Measurements from ENCODE around the gene GNS. TPM values are rescaled to one million over a fixed set of nuclear protein-coding genes. Genes with fewer than 3 reads are reported as not detected.

Gene GNS
- total and polyA plus RNA-seq, 2 of the 13 experiments (the other 11 are each of a cell fraction or from before 2014, with no cell fraction given) = 49.8 to 51.0 TPM

DNA sequence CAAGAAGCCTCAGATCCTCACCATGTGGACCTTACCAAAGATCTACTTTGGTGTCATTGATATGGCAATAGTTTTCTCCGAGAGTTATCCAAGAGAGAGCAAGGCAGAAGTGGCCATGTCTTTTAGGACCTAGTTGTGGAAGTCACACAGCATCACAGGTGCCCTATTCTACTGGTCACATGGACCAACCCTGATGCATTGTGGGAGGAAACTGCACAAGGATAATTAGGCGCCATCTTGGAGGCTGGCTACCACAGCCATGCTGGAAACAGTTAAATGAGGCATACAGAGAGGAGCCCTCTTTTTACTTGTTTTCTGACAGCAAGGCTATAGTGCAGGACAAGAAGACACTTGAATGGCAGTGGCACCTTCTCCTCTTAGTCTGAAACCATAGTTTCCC is 49.8 kb downstream of the GNS start:
- no peak overlapping the region for H2AFZ ChIP-seq (ENCODE audit: low read length)
- peaks cover 13% of the 10 kb centered on the region for H3K4me1 ChIP-seq (ENCODE audit: insufficient read depth, low read length)
- POLR2A ChIA-PET = no interaction called here
- intact Hi-C loops (cut with micrococcal nuclease; ENCODE audit: unreplicated experiment) (no loop called here), in situ Hi-C loops (cut with HindIII; ENCODE audit: extremely low pct_ligation_motif_present, low pct_unique_long_range_greater_than_20kb) (no loop called here)
- DNase-seq (ENCODE audit: low spot score) = no peak
- H3K79me2 ChIP-seq (ENCODE audit: insufficient read depth, low read length) = no peaks in the 10 kb centered on the region
- no peak overlapping the region for H3K4me3 ChIP-seq (replicated peaks in 1 of 3; ENCODE audit: insufficient read depth in 1 of 3, low read depth in 2 of 3, low read length in 3 of 3)
- no peaks in the 10 kb centered on the region for H3K27me3 ChIP-seq (ENCODE audit: control insufficient read depth in 1 of 2, insufficient read depth in 2 of 2, low read length in 2 of 2)
- peaks cover 0 to under 1% of the 10 kb centered on the region in 2 experiments; a peak in 1 of 5 replicates for H3K36me3 ChIP-seq (replicated peaks in 1 of 2; ENCODE audit: control insufficient read depth in 1 of 2, insufficient read depth in 2 of 2, low read length in 2 of 2)
- TF ChIP-seq NAIF1 (CRISPR knock-in tag; IDR thresholded peaks at IDR 0.05; ENCODE audit: borderline replicate concordance) (no peak), ZNF615 (CRISPR knock-in tag; IDR thresholded peaks at IDR 0.05; ENCODE audit: borderline replicate concordance) (no peak), CREB1 (IDR thresholded peaks at IDR 0.05) (no peak), CREB1 (CRISPR knock-in tag; IDR thresholded peaks at IDR 0.05) (no peak), ZSCAN30 (CRISPR knock-in tag; IDR thresholded peaks at IDR 0.05) (no peak), ZC3H4 (CRISPR knock-in tag; IDR thresholded peaks at IDR 0.05; ENCODE audit: borderline replicate concordance) (no peak), MIXL1 (CRISPR knock-in tag; IDR thresholded peaks at IDR 0.05) (no peak), ZNF234 (CRISPR knock-in tag; conservative IDR thresholded peaks at IDR 0.05) (no peak), ZNF766 (CRISPR knock-in tag; IDR thresholded peaks at IDR 0.05; ENCODE audit: borderline replicate concordance) (no peak), GABPB1 (CRISPR knock-in tag; IDR thresholded peaks at IDR 0.05) (no peak), ZZZ3 (CRISPR knock-in tag; IDR thresholded peaks at IDR 0.05; ENCODE audit: borderline replicate concordance) (no peak), ZNF605 (CRISPR knock-in tag; IDR thresholded peaks at IDR 0.05) (no peak)
- TF ChIP-seq, protein P1, sequence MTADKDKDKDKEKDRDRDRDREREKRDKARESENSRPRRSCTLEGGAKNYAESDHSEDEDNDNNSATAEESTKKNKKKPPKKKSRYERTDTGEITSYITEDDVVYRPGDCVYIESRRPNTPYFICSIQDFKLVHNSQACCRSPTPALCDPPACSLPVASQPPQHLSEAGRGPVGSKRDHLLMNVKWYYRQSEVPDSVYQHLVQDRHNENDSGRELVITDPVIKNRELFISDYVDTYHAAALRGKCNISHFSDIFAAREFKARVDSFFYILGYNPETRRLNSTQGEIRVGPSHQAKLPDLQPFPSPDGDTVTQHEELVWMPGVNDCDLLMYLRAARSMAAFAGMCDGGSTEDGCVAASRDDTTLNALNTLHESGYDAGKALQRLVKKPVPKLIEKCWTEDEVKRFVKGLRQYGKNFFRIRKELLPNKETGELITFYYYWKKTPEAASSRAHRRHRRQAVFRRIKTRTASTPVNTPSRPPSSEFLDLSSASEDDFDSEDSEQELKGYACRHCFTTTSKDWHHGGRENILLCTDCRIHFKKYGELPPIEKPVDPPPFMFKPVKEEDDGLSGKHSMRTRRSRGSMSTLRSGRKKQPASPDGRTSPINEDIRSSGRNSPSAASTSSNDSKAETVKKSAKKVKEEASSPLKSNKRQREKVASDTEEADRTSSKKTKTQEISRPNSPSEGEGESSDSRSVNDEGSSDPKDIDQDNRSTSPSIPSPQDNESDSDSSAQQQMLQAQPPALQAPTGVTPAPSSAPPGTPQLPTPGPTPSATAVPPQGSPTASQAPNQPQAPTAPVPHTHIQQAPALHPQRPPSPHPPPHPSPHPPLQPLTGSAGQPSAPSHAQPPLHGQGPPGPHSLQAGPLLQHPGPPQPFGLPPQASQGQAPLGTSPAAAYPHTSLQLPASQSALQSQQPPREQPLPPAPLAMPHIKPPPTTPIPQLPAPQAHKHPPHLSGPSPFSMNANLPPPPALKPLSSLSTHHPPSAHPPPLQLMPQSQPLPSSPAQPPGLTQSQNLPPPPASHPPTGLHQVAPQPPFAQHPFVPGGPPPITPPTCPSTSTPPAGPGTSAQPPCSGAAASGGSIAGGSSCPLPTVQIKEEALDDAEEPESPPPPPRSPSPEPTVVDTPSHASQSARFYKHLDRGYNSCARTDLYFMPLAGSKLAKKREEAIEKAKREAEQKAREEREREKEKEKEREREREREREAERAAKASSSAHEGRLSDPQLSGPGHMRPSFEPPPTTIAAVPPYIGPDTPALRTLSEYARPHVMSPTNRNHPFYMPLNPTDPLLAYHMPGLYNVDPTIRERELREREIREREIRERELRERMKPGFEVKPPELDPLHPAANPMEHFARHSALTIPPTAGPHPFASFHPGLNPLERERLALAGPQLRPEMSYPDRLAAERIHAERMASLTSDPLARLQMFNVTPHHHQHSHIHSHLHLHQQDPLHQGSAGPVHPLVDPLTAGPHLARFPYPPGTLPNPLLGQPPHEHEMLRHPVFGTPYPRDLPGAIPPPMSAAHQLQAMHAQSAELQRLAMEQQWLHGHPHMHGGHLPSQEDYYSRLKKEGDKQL (CRISPR knock-in tag; IDR thresholded peaks at IDR 0.05; ENCODE audit: low read depth) = no peak
- TF ChIP-seq, protein P2, sequence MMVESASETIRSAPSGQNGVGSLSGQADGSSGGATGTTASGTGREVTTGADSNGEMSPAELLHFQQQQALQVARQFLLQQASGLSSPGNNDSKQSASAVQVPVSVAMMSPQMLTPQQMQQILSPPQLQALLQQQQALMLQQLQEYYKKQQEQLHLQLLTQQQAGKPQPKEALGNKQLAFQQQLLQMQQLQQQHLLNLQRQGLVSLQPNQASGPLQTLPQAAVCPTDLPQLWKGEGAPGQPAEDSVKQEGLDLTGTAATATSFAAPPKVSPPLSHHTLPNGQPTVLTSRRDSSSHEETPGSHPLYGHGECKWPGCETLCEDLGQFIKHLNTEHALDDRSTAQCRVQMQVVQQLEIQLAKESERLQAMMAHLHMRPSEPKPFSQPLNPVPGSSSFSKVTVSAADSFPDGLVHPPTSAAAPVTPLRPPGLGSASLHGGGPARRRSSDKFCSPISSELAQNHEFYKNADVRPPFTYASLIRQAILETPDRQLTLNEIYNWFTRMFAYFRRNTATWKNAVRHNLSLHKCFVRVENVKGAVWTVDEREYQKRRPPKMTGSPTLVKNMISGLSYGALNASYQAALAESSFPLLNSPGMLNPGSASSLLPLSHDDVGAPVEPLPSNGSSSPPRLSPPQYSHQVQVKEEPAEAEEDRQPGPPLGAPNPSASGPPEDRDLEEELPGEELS (CRISPR knock-in tag; IDR thresholded peaks at IDR 0.05) = no peak
- H4K20me1 ChIP-seq (ENCODE audit: insufficient read depth, low read length) = no peaks in the 10 kb centered on the region
- H3K9ac ChIP-seq (ENCODE audit: insufficient read depth, low read depth, low read length) = no peak overlapping the region
- no peaks in the 10 kb centered on the region for H3K9me3 ChIP-seq (ENCODE audit: low read length)
- FAIRE-seq = no peak
- no peak overlapping the region for H3K4me2 ChIP-seq (ENCODE audit: low read depth, low read length)
- ATAC-seq = no peak
- WGBS (ENCODE audit: low lambda C conversion rate) = 90% methylated on average over 2 of the region's 2 CpGs
- H3K27ac ChIP-seq (ENCODE audit: extremely low read length, insufficient read depth, low read length) = no peak overlapping the region
- CTCF ChIA-PET (ENCODE audit: low intra/inter-chr PET ratio, low total read pairs) = no interaction called here
- no TSS peak for BruUV-seq (replicated peaks)

Measured in HepG2 (cell line).